ENCODE results near the gene RBM20.
A peak's percentile ranks its signal among the peaks of the same experiment; 100 is the strongest.

Gene RBM20

DNA sequence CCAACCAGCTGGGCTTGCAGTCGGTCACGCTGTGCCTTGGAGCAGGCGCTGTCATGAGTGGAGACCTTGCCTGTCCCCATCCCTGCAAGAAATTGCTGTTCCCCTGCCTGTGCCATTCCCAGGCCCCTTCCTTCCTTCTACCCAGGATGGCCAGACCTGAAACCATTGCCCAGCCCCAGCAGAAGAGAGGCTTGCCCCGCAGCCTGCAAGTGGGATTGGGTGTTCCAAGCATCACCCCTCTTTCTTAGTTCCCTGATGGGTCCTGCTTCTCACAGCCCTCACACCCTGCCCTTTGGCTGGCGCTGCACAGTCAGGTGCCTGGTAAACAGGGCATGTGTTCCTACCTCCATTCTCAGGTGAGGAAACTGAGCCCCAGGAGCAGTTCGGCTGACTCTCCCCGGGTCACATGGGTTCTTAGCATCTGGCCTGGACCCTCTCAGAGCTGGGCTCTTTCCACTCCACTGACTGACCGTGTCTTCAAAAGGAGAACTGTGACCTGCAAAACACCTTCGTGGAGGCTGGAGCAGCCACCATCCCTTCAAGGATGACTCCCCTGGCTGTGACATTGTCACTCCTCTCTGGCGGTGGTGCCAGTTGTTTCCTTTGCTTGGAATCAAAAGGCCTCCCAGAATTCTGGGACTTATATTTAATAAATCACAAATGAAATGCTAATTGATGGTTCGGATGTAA is 185.7 kb downstream of the RBM20 start:
- no peak for DNase-seq

DNA sequence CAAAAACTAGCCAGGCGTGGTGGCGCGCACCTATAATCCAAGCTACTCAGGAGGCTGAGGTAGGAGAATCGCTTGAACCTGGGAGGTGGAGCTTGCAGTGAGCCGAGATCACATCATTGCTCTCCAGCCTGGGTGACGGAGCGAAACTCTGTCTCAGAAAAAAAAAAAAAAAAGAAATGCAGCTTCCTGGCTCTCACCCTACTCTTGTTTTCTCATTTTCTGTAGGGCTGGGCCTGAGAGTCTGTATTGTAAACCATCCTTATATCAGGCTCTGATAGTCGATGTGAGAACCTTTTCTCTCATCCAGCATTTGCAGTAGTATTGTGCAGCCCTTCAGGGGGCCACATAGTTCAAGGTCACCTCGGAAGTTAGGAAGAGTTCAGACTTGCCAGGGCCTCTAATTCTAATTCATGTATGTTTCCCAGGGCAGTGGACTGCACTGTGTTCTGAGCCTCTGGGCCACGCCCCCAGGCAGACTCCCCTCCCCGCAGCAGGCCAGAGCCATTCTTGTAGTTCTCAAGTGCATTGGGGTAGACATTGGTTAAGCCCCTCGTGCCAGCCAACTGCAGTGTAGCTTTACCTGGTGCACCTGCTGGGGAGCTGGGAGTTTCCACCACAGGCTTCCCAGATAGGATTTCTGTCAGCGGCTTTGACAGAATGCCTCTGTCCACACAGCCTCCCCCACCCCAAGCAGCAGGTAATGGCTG is 189.3 kb downstream of the RBM20 start:
- no peak for DNase-seq

DNA sequence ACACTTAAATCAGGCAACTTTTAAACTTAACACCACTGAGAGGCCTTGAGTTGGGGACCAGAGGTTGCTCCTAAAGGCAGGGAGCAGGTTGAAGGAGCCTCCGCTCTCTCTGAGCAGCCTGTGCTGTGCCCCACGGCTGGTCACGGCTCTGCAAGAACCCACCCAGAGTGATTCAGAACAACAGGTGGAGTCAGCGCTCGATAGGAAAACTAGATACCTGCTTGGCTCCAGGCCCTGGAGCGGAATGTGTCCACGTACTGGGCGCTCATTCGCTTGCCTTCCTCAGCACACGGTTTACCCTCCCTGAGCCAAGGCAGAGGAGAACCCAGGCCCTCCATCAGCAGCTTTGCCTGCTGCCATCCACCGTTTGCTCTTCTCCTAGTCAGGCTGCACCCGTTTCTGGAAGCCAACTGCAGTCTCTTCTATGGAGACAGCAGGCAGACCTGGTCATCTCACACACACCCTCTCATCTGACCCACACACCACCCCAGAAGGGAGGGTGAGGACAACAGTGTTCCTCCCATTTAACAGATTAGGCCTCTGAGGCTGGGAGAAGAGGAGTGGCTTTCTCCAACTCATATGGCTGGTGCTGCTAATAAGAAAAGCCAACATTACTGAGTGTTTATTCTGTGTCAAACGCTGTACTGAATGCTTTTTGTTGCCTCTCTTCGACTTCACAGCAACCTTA is 189.9 kb downstream of the RBM20 start:
- no peak for DNase-seq

DNA sequence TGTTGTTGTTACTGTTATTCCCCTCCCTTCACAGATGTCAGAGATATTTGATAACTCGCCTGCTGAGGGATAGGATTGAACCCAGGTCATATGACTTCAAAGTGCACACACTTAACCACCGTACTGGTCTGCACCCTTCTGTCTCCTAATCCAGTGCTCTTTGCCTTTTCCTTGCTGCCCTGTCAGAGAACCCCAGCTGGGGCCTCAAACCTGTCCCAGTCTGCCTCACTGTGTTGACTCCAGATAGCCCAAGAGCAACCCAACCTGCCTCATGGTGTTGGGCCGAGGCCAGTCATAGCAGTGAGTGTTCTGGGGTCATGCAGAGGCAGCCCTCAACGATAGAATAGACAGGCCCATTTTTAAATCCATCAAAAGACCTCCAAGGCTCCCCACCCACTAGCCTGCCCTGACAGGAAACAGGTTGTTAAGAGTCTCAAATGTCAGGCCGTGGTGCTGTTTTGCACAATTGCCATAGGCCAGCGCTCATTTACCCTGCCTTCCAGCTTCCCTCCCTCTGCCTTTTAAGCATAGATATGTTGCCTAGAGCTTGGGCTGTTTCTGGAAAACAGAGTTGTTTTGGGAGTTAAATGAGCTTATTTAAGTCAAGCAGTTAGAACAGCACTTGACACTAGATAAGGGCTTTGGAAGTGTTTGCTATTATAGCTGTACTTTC is 190.6 kb downstream of the RBM20 start:
- DNase-seq = no peak

DNA sequence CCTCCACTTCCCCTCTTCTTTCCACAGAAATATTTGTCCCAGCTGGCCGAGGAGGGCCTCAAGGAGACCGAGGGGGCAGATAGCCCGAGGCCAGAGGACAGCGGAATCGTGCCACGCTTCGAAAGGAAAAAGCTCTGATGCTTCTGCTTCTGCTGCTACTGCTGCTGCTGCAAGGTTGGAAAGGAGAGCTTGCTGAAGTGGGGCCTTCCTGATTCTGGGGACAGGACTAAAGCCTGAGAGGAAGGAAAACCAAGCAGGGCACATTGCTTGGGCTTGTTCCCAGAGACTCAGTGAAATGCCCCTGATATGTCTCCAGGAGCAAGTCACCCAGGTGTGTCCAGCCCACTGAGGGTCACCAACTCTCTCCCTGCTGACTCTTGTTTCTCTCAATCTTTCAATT is 191.7 kb downstream of the RBM20 start:
- DNase-seq = no peak

DNA sequence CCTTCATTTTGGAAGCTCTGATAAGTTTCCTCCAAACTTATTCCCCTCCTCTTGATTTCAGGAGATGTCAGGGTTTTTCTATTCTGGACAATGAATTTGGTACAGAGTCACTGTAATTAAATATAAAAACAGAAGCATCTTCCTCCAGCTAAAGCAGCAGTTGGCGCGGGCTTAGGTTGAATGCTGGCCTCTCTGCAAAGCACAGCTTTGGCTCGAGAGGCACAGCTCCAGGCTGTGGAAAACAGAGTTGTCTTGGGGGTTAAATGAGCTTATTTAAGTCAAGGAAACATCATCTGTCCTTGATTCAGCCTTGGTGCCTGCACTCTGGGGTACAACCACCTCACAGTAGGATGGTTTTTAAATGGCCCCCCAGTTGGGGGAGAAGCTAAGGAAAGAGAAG is 192.6 kb downstream of the RBM20 start:
- no peak for DNase-seq

DNA sequence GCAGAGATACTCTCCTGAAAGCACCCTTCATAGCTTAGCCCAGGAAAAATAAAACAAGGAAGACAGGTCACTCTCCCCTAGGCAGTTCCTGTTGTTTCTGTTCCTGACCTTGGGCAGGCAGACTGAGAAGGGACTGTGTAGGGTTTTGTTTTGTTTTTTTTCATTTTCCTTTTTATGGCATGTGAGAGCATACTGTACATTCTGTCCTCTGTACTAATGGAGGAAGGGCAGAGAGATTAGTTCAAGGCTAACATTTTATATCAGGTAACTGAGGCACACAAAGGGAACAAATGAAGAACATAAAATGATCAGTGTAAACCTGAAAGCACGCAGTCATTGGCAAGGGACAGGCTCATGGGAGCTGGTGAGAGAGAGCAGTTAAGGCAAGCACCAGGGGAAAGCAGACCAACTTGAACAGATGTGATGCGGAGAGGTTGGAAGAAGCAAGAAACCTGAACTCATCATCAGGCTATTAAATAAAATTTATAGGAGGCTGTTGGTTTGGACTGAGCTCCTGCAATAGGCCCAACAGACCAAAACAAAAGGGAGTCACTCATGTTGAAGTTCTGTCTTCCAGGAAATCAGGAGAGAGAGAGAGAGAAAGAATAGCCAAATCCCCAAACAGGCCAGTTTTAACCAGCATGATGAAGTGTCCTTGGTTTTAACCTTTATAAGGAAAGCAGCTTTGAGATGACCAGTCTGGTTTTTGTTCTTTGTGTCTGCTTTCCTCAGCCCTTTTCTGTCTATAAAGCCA is 193.5 kb downstream of the RBM20 start:
- no peak for DNase-seq

DNA sequence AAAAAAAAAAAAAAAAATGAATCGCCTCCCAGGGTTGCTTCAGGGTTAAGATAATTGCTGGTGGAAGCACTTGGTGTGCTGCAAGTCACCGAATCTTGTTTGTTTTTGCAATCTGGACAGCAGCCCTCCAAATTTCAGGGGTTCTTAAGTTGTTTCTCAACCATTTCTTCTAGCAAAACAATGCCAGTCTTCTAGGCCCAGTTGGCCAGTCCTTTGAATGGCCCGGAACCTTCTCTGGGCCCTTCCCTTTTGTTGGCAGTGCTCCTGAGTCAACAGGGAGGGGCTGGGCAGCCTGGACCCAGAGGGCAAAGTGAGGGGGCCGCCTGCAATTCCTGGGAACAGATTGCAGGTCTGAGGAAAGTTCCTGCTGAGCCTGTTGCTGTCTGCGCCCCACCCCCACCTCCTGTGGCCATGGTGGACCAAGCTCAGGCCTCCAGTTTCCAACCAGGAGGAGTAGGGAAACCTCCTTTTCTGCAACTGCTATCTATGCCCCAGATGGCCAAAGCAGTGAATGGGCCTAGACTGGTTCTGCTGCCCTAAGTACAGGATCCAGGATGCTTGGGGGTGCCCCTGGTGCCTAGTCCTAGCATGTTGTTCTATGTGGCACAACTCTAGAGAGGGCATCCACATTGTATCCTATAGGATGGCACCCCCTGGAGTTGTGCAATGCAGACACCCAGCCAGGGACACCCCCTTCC is 196.2 kb downstream of the RBM20 start:
- DNase-seq = no peak

DNA sequence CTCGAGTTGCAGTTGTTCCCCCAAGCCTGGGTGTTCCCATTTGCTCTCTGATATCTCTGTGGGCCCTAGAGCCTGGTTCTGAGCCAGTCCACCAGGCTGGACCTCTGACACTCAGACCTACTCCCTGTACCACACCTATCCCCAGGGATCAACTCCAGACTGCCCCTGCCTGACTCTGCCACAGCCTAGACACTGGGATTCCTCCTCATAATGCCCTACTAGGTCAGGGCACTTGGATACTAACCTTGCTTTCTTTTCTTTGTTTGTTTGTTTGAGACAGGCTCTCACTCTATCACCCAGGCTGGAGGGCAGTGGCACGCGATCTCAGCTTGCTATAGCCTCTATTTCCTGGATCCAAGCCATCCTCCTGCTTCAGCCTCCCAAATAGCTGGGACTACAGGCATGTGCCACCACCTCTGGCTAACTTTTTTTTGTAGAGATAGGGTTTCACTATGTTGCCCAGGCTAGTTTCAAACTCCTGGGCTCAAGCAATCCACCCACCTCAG is 196.8 kb downstream of the RBM20 start:
- no peak for DNase-seq

DNA sequence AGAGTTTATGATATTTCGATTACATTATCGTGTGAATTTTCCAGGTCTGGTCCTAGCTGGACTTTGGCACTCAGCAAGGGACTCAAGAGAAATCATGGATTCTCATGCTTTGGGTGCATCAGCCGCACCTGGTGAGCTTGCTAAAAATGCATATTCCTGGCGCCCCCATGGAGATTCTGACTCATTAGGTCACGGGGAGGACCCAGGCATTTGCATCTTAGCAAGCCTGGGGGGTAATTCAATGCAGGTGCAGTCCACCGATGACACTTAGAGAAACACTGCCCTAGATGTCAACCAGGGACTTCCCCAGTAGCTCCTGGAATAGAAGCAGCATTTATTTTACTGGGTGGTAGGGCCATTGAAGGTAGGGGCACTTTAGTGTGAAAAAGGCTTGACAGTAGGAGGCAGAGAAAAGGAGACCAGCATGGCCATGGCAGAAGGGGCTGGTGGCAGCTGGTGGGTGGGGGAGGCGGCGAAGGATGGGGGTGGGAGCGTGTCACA is 197.7 kb downstream of the RBM20 start:
- no peak for DNase-seq

DNA sequence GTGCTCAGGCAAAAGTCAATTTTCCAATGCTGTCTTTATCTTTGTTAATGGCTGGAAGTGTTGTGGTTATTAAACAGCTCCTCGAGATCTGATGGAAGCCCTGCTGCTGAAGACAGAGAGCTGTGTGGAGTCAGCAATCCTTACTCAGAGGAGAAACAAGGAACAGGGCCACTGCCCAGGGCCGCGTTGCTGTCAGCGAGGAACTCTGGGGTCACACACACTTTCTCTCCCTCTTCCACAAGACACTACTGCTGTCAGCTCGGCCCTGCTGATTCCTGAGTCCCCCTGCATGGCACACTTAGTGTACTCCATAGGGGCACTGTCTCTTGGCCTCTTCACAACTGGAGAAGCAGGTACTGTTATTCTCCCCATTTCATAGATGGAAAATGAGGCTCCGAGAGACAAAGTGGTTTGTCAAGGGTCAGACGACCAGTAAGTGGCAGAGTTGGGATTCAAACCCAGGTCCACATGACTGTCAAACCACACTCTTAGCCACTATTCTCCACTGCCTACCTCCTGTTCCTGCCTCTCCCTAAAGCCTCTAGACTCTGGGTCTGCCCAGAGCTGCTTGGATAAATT is 198.3 kb downstream of the RBM20 start:
- no peak for DNase-seq

DNA sequence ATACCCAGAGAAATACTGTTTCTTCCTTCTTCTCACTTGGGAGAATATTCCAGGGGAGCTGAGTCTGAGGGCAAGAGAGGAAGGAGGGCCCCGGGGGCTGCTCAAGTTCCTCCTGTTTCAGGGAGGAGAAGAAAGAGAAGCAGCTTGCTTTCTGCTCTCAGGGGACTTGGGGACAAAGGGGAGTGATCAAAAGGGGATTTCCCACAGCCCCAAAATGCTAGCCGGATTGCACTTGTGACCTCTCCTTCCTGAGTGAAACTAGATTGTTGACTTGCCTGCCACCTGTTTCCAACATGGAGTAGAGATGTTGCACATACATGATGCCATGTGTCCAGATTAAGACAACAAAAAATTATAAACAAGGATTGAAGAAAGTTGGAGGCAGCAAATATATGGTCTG is 198.9 kb downstream of the RBM20 start:
- peak in 1 of 56 donors; percentile 20 for DNase-seq

DNA sequence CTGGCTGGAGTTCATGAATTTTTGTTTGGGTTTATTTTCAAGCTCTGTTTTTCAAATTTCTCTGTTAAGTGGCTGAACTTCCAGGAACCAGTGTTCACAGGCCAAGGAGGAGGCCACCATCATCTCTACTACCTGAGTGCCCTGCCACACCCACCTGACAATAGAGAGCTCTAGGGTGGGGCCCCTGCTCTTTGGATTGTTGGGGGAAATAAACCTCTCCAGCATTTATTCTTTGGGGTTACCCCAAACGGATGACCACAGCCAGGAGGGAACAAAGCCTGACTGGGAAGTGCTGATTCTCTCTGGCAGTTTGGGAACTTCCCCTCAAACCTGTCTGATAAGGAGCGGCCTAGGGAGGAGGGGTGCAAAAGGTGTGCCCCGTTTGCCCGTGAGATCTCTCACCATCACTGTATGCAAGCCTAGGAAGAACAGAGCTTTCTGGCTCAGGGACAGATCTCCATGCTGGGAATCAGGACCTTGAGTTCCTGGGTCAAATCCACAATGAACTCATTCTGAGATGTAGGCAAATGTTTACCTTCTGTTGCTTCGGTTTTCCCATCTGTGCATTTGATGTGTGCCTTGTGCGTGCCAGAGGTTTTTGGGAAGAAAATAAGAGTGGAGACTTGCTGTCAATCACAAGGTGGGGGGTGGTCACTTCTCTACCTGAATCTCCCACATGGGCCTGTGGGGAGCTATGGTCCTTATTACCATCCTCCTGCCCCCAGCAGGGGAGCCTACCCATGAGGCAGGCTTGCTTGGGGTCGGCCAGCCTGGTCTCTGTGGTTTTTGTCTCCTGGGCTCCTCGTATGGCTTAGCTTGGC is 199.9 kb downstream of the RBM20 start:
- DNase-seq = no peak

DNA sequence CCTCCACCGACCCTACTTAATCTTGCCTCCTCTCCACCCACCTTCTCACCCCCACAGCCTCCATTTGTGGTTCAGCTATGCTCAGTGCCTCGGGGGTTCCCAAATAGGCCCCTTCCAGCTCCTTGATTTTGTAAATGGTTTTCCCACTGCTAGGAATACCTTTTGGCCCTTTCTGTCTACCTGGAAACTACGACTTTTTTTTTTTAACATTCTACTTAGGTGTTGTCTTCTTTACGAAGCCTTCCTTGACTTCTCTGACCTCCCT is 200.4 kb downstream of the RBM20 start:
- DNase-seq = no peak

DNA sequence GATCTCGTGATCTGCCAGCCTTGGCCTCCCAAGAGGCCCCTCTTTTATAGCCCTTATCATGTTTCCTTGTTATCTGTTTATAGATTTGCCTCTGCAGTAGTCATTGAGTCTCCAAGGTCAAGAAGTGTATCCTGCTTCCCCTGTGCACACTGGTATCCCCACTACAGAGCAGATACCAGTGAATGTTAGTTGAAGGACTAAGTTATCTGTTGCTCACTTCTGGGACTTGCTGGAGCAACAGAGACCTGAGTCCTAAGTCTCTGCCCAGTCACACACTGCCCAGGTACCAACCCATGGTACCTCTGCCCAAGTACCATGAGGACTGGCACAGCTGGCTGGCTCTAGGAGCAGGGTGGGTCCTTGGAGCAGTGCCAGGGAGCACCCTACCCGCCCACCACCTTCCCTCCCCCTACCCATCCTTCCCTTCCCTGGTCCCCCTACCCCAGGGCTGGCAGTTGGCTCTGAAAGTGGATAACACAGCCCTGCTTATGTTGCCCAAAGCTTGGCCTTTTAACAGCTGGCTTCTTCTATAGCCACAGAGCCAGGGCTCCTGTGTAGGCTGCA is 201.1 kb downstream of the RBM20 start:
- no peak for DNase-seq

DNA sequence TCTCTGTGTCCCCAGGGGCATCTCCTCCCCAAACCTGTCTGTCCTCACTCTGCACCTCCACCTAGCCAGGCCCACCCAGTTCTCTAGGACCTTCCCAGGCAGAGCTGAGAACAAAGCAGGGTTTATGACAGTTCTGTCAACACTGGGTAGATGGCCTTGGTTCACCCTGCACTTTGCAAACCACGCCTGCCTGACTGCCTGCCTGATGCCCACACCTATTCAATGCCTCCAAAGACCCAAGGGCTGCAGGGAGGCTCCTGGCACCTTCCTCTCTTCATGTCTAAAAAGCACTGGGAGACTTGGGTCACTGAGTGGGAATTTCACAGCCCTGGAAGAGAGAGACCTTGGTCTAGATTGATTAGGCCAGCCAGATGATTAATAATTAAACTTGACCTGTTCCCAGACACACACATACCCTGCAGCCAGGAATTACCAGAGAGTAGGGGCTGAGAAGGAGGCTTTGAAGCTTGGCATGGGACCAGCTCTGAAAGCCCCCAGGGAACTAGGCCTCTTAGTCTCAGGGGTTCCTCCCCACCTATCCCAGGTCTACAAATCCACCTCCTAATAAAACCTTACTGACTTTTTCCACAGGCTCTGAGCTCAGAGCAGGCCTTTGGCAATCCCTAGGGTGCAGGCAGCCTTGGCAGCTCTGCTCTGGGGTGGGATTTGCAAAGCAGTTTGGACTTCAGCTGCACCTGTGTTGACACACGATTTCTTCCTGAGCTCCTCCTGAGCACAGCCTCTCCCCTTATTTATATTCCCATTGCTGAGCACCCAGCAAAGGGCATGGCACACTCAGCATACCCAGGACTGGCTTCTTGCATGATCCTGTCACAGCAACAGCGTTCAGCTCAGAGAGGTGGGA is 201.9 kb downstream of the RBM20 start:
- no peak for DNase-seq

DNA sequence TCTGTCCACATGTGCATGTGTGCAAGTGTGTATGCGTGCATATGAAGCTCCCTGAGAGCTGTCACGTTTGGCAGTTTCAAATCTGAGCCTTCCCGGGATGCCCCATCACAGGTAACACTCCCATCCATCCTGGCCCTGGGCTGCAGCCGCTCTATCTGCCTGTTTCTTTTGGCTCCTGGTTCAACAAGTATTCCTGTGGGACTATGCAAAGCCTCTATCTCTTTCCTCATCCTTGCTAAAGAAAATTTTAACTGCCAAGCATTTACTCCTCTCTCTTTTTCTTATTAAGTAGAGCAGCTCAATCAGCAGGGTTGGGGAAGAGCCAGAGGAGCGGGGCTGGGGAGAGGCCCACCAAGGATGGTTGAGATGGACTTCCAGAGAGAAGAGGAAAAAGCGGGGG is 203.2 kb downstream of the RBM20 start:
- DNase-seq = no peak

DNA sequence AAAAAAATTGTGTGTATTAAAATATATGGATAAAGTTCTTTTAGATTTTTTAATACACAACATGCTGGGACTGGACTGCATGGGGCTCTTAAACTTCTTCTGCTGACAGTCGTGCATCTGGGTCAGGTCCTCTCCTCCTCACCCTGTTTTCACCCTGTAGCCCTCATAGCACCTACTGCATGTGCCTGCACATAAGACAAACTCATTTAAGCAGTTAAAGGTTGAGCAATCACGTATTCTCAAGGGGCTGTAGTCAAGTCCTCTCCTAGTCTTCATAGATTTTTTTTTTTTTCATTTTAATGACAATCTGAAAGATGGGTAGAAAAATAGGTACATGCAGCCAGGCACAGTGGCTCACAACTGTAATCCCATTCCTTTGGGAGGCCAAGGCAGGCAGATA is 204.0 kb downstream of the RBM20 start:
- no peak for DNase-seq
